Stimulated activated CD8-positive, alpha-beta memory T cell treated with anti-CD3 and anti-CD28 coated beads, Interleukin-4, amount 100 ng/mL, for 48 hours (primary cell): ENCODE results near the gene STMND1.
"Not testable (repeated sequence)": the region's sequence is repeated elsewhere in the genome, so short reads cannot be mapped to it uniquely, and the experiment has no call there.

Source experiments
- DNase-seq: peaks from one replicate; pipeline ENCODE4 v3.0.0-alpha.2; 2020

Gene STMND1

GRCh38 chr6:17101422-17102257 lies at the start of gene STMND1:
Gene STMND1, plus strand, starts transcription at chr6:17102050. Its CDS starts 208 bp downstream, at chr6:17102258.
- DNase-seq = no peak

- DNase-seq = no peak
Observed at GRCh38 chr6:17054647-17055046, 47.2 kb upstream of the STMND1 start.

DNA sequence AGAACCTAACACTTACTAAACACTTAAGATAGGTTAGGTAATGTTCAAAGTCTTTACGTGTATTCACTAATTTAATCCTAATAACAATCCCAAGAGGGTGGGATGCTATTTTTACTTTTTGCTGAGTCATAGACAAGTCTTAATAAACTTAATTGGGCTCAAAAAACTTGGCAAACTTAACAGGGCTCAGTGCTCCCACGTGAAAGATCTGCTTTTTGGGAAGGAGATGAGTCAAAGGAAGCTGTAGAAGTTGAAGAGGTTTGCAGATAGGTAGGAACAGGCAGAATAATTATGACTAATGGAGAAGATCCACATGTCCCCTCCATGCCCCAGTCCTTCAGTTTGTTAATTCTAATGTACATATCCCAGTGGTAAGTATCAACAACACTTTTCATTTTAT lies 44.5 kb upstream of the STMND1 start:
- no peak for DNase-seq

DNA sequence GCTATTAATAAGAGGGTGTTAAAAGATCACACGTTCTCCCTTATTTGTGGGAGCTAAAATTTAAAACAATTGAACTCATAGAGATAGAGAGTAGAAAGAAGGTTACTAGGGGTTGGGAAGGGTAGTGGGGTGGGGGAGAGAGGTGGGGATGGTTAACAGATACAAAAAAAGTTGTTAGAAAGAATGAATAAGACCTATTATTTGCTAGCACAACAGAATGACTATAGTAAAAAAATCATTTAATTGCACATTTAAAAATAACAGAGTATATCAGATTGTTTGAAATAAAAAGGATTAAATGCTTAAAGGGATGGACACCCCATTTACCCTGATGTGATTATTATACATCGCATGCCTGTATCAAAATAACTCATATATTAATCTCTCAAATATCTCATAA lies 43.3 kb upstream of the STMND1 start:
- DNase-seq = no peak

DNA sequence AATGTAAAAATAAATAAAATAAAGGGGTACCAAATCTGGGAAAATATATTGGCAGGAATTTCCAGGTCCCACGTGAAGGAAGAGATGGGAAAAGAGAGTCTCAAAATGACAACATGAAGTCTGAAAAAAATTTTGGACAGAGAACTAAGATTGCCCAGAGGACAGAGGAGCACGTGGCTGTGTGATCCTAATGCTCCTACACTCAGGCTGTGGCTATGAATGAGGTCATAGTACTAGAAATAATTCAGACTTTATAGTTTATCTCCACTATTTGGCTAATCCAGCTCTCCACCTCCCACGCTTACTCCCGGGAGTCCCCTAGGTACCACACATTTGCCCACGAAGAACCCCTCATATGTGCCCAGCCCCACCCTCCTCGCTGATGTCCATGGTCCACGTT lies 42.8 kb upstream of the STMND1 start:
- no peak for DNase-seq

DNA sequence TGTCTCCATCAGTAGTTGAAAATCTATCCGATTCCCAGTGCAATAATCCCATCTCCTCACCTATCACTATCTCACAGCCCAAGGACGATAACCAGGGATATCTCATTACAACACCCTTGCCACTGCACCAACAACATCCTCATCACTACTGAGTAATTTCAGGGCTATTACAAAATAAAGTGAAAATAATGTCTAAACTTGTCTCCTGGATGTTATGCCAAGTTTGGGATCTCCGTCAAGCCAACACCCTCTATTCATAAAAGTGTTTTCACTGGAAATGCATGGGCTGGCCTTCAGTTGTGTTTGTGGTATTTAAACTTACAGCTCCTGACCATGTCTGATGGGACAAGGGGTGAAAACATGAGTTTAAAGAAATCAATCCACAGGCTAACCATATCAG lies 42.0 kb upstream of the STMND1 start:
- no peak for DNase-seq

GRCh38 chr6:17061097-17061496 lies 40.8 kb upstream of the STMND1 start:
- DNase-seq = no peak

- no peak for DNase-seq
Observed at GRCh38 chr6:17062871-17063440, 38.9 kb upstream of the STMND1 start.

- no peak for DNase-seq
Observed at GRCh38 chr6:17064975-17065374, 36.9 kb upstream of the STMND1 start.

- DNase-seq = no peak
Observed at GRCh38 chr6:17066610-17067009, 35.2 kb upstream of the STMND1 start.

DNA sequence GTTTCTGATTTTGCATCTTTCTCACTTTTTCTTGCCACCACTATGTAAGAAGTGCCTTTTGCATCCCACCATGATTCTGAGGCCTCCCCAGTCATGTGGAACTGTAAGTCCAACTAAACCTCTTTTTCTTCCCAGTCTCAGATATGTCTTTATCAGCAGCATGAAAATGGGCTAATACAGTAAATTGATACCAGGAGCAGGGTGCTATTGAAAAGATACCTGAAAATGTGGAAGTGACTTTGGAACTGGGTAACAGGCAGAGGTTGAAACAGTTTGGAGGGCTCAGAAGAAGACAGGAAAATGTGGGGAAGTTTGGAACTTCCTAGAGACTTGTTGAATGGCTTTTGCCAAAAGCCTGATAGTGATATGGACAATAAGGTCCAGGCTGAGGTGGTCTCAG lies 32.9 kb upstream of the STMND1 start:
- not testable (repeated sequence) for DNase-seq

DNA sequence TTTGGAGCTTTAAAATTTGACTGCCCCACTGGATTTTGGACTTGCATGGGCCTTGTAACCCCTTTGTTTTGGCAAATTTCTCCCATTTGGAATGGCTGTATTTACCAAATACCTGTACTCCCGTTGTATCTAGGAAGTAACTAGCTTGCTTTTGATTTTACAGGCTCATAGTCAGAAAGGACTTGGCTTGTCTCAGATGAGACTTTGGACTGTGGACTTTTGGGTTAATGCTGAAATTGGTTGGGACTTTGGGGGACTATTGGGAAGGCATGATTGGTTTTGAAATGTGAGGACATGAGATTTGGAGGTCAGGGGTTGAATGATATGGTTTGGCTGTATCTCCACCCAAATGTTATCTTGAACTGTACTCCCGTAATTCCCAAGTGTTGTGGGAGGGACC lies 31.4 kb upstream of the STMND1 start:
- DNase-seq = not testable (repeated sequence)

- DNase-seq = not testable (repeated sequence)
Observed at GRCh38 chr6:17073596-17073995, 28.3 kb upstream of the STMND1 start.

DNA sequence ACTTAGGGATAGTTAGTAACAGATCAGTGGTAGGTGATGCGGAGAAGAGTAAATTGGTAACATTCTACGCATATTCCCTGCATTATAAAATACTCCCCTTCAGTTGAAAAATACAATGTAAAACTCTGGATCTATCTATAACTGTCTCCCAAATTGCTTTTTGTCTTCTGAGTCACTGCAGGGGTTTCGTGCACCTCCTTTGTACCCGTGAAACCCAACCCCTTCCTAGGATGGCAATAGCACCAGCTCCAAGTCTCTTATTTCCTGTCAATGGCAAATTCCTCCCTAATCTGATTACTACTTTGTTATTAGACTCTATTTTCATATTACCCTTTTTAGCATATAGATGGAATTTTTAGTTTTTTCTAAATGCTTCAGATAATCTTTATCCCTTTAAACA lies 20.6 kb upstream of the STMND1 start:
- no peak for DNase-seq

- DNase-seq = no peak
Observed at GRCh38 chr6:17081860-17082508, 19.9 kb upstream of the STMND1 start.

DNA sequence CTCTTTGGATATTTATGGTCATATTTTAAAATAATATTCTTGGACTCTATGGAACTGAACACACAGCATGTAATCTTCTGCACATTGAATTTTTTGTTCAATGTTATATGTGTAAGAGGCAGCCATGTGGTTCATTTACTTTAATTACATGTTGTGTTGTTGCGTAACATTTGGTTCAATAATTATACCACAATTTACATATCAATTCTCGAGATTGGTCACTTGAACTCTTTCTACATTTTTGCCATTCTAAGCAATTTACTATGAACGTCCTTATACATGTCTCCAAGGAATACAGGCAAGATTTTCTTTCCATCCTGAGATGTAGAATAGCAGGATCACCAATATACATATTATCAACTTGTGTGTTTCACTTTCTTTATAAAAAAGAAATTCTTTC lies 18.5 kb upstream of the STMND1 start:
- no peak for DNase-seq

DNA sequence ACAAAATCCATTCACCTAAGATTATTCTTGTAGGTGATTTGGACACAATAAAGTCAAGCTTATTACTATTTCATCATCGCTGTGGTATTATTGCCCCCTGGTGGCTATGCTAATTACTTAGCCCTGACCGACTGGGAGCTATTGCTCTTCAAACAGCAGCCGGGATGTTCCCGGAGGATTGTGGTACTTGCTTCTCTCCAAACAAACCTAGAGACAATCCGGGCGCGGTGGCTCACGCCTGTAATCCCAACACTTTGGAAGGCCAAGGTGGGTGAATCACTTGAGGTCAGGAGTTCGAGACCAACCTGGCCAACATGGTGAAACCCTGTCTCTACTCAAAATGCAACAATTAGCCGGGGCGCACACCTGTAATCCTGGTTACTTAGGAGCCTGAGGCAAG lies 15.4 kb upstream of the STMND1 start:
- peak; percentile 36 for DNase-seq

DNA sequence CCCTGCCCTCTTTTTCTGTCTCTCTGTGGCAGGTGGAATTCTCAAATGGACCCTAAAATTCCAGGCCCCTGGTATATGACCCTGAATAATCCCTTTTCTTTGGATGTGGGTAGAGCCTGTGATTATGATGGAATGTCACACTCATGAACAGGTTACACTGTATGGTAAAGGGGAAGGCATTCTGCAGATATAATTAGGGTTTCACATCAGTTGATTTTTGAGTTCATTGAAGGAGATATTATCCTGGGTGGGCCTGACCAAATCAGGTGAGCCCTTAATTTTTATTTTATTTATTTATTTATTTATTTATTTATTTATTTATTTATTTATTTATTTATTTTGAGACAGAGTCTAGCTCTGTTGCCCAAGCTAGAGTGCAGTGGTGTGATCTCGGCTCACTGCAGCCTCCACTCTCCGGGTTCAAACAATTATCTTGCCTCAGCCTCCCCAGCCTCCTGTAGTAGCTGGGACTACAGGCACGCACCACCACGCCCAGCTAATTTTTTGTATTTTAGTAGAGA lies 13.7 kb upstream of the STMND1 start:
- DNase-seq = no peak

GRCh38 chr6:17091122-17091521 lies 10.7 kb upstream of the STMND1 start:
- no peak for DNase-seq

DNA sequence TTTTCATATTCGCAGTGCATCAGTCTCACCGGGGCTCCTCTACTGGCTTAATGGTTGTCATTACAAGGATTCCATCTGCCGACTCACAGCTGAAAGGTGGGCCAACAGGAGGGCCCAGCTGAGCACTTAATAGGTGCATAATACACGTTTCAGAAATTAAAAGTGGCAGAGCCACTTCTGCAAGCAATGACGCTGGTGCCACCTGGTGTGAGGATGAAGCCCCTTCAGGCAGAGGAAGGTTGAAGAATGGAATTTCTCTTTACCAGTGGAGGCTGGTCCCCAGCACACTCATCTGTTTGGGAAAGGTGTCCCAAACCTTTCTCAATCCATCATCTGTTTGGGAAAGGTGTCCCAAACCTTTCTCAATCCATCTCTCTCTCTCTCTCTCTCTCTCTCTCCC lies 8.2 kb upstream of the STMND1 start:
- DNase-seq = no peak

DNA sequence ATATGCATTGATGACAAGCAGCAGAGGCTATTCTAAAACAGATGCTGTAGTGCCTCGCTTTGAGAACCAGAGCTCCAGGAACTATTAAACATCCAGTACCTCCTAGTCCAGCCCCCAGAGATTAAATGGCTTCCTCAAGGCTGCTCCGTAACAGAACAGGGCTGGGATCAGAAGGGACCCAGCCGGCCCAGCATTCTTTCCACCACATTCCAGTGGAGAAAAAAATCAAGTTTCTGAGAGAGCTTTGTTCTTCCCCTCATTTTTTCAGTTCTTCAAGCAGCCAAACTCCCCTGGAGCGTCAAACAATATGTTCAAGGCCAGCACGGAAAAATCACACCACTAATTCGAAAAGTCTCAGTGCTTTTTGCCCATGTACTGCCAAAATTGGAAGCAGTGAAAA lies 5.8 kb upstream of the STMND1 start:
- no peak for DNase-seq

DNA sequence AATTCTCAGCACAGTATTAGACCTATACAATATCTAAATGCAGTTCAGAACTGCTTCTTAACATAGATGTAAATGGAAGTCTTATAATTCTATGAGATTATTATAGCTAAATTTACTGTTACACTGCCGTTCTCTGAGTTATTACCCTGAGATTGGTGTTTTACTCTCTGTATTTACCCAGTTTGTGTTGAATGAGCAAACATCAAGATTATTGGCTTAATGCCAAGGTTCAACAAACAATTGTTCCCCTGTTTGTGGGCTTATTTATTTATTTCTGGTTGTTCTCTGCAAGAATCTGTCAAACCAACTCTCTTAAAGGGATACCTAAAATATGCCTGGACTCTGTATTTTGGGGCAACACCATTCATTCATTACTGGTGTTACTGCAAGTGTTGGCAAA lies 5.2 kb upstream of the STMND1 start:
- DNase-seq = no peak

- no peak for DNase-seq
Observed at GRCh38 chr6:17097982-17098381, 3.9 kb upstream of the STMND1 start.

DNA sequence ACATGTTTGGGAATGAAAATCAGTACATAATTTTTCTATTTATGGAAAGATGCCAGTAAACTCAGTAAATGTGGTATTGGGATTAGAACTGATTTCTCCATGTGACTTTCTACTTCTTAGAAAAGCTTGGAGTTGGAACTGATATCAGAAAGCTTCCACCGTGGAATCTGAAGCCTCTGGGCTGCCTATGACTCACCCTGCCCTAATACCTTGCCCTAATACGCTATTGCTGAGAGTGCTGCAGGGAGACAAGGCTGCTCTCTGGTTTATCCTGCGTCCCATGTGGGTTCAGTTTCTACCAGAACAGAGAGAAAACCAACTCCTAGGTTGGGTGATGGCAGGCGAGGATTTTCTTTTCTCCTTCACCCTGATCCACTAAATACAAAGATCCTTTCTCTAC lies 3.3 kb upstream of the STMND1 start:
- DNase-seq = no peak
